NCI-H1417 (cell line): ENCODE data around the gene CPT1A.
A peak's percentile ranks its signal among the peaks of the same experiment; 100 is the strongest.

ENCODE experiments used
- DNase-seq, 3 experiments: peaks; one replicate each; lab custom pipeline; 2025; lab: John Stamatoyannopoulos, UW

Gene CPT1A

GRCh38 chr11:68831124-68831523 is 10.6 kb downstream of the CPT1A start:
- no peak for DNase-seq

GRCh38 chr11:68829581-68829980 is 12.1 kb downstream of the CPT1A start:
- DNase-seq: no peak

- DNase-seq: no peak
Measured at GRCh38 chr11:68828957-68829356, 12.8 kb downstream of the CPT1A start.

- no peak for DNase-seq
Measured at GRCh38 chr11:68828155-68828931, 13.4 kb downstream of the CPT1A start.

GRCh38 chr11:68827733-68828132 is 14.0 kb downstream of the CPT1A start:
- no peak for DNase-seq

- DNase-seq: no peak
Measured at GRCh38 chr11:68826726-68827125, 15.0 kb downstream of the CPT1A start.

GRCh38 chr11:68825571-68825970 is 16.1 kb downstream of the CPT1A start:
- DNase-seq: peak in 2 of 3 experiments; percentile 35 to 63

- DNase-seq: no peak
Measured at GRCh38 chr11:68822546-68822945, 19.2 kb downstream of the CPT1A start.

GRCh38 chr11:68821670-68822069 is 20.0 kb downstream of the CPT1A start:
- DNase-seq: no peak

GRCh38 chr11:68819362-68819761 is 22.4 kb downstream of the CPT1A start:
- no peak for DNase-seq

GRCh38 chr11:68818181-68818580 is 23.5 kb downstream of the CPT1A start:
- DNase-seq: no peak

- DNase-seq: no peak
Measured at GRCh38 chr11:68817554-68817953, 24.2 kb downstream of the CPT1A start.

GRCh38 chr11:68816917-68817419 is 24.7 kb downstream of the CPT1A start:
- DNase-seq: no peak

- DNase-seq: no peak
Measured at GRCh38 chr11:68816251-68816776, 25.4 kb downstream of the CPT1A start.

GRCh38 chr11:68813773-68814172 is 27.9 kb downstream of the CPT1A start:
- DNase-seq: no peak

GRCh38 chr11:68812526-68812925 is 29.2 kb downstream of the CPT1A start:
- DNase-seq: no peak

- DNase-seq: no peak
Measured at GRCh38 chr11:68810164-68810563, 31.6 kb downstream of the CPT1A start.

- DNase-seq: no peak
Measured at GRCh38 chr11:68809506-68809905, 32.2 kb downstream of the CPT1A start.

- no peak for DNase-seq
Measured at GRCh38 chr11:68808787-68809186, 32.9 kb downstream of the CPT1A start.

GRCh38 chr11:68806931-68807844 is 34.5 kb downstream of the CPT1A start:
- no peak for DNase-seq

- DNase-seq: no peak
Measured at GRCh38 chr11:68804786-68805185, 36.9 kb downstream of the CPT1A start.

GRCh38 chr11:68803766-68804165 is 38.0 kb downstream of the CPT1A start:
- peak in 1 of 3 experiments; percentile 11 for DNase-seq
